Heart left ventricle (tissue), 13 donors: ENCODE results near the gene TRMT2A.

Source experiments
- POLR2A ChIP-seq, 2 donors: fragments of 450-650 bp; IDR thresholded peaks; one replicate each; pipeline ENCODE4 v1.6.1; 2017; ENCODE audit warnings: antibody characterized with exemption in 2 of 2, mild to moderate bottlenecking in 2 of 2, moderate library complexity in 2 of 2
- TF ChIP-seq, protein P1 (sequence below), 12 donors: fragments of 200-600 bp; sonication (generic) in 4 of 12; IDR thresholded peaks; one replicate each; pipeline versions ENCODE4 v1.5.0 to v1.8.0; 2018 to 2022; ENCODE audit warnings: antibody characterized with exemption in 12 of 12, mild to moderate bottlenecking in 5 of 12
- donor health status: ischemic (EF 13 %, LVEDD 7.1; RV severe dilation, severe dysfunction).
- donor health status: DM: no; HTN: yes; CAD: no.
- donor health status: DM: no; HTN: no; CAD: no.
- donor health status: ischemic (EF 25% LVEDD 6.9; RV normal size, moderate dysfunction).
- donor health status: ischemic (EF 25% LVEDD 5.7; RV mildly dilated, moderate dysfunction).
- donor health status: ischemic (EF 35%, LVEDD 5.7; RV mildly dilated, moderate dysfunction).
- donor health status: nonischemic (EF 11% LVEDD 7.7; RV severe dilation, severe dysfunction).
- donor health status: DM: yes; HTN: yes; CAD: no.
- donor health status: PGD.
- donor health status: ischemic (EF 29% LVEDD 5.4; RV normal size, mild dysfunction).
- donor health status: nonischemic (EF 23%, LVEDD 6.1; RV moderate dilation, normal function).

DNA sequence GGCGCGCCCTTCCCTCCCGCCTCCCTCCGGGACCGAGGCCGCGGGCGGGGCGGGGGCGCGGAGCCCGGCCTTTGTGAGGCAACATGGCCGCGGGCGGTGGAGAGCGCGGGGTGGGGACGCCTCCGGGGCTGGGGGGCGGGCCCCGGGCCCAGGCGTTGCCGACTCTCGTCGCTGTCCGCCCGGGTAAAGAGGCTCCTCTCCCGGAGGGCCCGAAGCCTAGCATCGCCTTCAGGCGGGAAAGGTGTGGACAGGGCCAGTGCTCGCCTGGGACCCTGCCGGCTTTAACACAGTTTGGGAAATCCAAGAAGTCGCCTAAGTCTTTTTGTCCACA, 36.6 kb downstream of the TRMT2A start:
- TF ChIP-seq, protein P1, sequence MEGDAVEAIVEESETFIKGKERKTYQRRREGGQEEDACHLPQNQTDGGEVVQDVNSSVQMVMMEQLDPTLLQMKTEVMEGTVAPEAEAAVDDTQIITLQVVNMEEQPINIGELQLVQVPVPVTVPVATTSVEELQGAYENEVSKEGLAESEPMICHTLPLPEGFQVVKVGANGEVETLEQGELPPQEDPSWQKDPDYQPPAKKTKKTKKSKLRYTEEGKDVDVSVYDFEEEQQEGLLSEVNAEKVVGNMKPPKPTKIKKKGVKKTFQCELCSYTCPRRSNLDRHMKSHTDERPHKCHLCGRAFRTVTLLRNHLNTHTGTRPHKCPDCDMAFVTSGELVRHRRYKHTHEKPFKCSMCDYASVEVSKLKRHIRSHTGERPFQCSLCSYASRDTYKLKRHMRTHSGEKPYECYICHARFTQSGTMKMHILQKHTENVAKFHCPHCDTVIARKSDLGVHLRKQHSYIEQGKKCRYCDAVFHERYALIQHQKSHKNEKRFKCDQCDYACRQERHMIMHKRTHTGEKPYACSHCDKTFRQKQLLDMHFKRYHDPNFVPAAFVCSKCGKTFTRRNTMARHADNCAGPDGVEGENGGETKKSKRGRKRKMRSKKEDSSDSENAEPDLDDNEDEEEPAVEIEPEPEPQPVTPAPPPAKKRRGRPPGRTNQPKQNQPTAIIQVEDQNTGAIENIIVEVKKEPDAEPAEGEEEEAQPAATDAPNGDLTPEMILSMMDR (IDR thresholded peaks at IDR 0.05), result no peak
- no peak for TF ChIP-seq POLR2A (IDR thresholded peaks at IDR 0.05)
